Fibroblast of pulmonary artery (primary cell): Measurements from ENCODE around the gene EPHA2.

Source experiments
- DNase-seq: peaks from one replicate; pipeline ENCODE4 v3.0.0-alpha.2; 2010; ENCODE audit warnings: low read depth
- H3K4me3 ChIP-seq: replicated peaks from 2 replicates; pipeline ENCODE4 v1.5.1; 2011; ENCODE audit warnings: low read depth, mild to moderate bottlenecking, control low read depth, low read length, moderate library complexity
- TF ChIP-seq, protein P1 (sequence below): IDR thresholded peaks from 2 replicates; pipeline ENCODE4 v1.5.1; 2011; ENCODE audit warnings: mild to moderate bottlenecking, control low read depth, low read length, inconsistent platforms; ENCODE audit errors: missing control alignments

The EPHA2 gene

DNA sequence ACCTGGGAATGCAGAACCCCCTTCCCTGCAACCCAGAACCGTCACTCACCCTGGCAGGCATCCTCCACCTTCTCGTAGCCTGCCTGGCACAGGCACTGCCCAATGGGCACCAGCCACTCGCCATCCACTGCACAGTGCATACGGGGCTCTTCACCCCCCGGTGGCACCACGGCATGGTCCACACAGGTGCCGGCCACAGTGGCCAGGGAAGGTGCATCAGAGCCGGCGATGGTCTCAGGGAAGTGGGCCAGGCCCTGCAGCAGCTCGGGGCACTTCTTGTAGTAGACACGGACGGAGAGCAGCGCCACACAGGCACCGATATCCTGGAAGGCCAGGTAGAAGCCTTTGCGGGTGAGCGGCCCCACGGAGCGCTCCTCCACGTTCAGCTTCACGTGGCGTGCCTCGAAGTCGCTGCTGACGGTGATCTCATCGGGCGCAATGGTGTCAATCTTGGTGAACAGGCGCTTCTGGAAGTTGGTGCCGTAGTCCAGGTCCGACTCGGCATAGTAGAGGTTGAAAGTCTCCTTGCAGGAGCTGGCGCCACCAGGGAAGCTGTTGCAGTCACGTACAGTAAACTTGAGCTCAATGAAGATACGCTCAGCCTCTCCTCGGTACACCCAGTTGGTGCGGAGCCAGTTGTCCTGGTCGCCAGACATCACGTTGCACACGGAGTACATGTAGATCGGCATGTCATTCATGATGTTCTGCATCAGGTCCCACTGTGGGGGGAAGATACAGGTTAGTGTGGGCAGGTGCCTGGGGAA lies 7.4 kb downstream of the EPHA2 start:
- DNase-seq: no peak
- H3K4me3 ChIP-seq: no peak overlapping the region
- TF ChIP-seq, protein P1, sequence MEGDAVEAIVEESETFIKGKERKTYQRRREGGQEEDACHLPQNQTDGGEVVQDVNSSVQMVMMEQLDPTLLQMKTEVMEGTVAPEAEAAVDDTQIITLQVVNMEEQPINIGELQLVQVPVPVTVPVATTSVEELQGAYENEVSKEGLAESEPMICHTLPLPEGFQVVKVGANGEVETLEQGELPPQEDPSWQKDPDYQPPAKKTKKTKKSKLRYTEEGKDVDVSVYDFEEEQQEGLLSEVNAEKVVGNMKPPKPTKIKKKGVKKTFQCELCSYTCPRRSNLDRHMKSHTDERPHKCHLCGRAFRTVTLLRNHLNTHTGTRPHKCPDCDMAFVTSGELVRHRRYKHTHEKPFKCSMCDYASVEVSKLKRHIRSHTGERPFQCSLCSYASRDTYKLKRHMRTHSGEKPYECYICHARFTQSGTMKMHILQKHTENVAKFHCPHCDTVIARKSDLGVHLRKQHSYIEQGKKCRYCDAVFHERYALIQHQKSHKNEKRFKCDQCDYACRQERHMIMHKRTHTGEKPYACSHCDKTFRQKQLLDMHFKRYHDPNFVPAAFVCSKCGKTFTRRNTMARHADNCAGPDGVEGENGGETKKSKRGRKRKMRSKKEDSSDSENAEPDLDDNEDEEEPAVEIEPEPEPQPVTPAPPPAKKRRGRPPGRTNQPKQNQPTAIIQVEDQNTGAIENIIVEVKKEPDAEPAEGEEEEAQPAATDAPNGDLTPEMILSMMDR: no peak

DNA sequence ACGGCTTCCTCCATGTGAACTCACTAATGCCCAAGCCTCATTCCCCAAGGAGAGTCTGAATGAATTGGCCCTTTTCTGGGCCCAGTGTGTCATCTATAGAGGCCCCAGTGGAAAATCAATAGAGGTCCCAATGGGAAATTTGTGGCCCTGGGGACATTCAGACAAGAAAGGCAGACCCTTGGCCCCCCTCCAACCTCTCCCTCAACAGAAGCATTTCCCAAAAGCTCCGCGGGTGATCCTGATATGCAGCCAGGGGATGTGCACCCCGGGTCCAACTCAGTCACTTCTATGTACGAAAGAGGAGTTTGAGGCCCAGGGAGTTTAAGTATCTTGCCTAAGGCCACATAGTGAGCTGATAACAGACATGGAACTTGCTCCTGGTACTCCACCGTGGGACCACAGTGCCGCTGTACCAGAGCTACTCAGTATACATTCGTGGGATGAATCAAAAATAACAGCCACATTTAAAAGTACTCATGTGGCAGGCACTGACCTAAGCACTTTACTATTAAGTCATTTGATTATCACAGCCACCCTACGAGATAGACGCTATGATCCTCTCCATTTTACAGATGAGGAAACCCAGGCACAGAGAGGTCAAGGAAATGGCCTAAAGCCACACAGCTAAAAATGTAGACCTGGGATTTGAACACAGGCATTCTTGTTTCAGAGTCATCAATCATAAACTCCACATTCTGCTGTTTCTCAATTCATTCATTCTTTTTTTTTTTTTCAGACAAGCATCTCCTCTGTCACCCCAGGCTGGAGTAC lies 8.5 kb downstream of the EPHA2 start:
- DNase-seq: no peak
- TF ChIP-seq, protein P1: no peak
- H3K4me3 ChIP-seq: no peak overlapping the region

DNA sequence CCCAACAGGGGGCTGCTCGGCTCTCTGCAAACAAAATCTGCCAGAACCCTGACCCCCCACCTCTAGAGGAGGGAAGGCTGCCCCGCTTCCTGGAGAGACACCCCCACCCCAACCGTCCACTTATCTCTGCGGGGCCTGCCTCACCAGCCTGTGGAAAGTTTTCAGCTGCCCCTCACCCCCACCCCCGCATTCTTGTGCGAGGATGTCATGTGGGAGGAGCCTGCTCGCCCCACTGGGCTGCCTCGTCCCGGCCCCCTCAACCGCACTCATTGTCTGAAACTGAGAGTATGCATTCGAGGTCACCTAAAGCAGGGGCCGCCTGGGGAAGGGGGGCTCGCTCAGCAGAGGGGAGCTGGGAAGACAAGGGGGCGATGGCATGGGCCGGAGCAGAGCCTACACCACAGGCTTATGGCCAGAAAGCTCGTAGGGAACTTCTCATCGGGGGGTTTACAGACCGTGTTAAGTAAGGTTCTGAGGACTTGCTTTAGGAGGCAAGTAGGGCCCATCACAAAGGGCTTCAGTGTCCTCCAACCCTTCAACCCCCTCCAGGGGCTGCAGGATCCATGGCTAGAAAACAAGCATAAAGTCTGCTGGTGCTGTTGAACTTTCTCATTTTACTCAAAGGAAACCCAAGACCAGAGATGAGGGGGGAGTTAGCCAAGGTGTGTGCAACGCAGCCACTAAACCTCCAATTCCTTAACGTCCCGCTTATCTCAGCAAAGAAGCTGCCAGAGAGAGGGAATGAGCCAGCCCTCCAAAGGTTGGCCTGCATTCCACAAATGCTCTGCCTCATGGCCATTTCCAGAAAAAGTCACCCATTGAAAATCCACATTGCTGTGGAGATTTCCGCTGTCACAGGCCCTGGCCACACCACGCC lies 9.4 kb downstream of the EPHA2 start:
- H3K4me3 ChIP-seq: peak overlapping the region; percentile 38
- DNase-seq: peak; percentile 91
- TF ChIP-seq, protein P1: no peak

DNA sequence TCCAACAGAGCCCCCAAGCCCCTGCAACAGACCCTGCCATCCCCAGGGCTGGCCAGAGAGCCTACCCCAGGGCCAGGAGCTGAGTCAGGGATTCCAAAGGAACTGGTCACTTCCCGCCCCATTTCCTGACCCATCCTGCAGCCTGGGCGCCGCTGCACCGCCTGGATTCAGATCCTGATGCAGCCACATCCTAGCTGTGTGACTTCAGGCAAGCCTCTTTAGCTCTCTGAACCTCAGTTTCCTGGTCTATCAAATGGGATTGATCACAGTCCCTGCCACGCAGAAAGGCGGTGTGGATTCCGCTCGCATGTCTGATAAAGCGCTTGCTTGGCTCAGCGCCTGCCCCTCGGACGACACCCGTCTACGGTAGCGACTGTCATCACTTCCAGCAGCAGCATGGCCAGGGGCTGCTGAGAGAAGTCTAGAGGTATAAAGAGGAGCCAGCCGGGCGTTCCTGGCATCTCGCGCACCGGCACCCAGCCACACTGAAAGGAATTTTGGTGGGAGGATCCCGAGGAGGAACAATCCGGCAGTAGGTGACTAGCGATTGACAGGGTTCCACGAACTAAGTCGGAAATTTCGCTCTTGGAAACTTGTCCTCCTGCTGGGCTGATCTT lies 10.1 kb downstream of the EPHA2 start:
- peak; percentile 92 for DNase-seq

DNA sequence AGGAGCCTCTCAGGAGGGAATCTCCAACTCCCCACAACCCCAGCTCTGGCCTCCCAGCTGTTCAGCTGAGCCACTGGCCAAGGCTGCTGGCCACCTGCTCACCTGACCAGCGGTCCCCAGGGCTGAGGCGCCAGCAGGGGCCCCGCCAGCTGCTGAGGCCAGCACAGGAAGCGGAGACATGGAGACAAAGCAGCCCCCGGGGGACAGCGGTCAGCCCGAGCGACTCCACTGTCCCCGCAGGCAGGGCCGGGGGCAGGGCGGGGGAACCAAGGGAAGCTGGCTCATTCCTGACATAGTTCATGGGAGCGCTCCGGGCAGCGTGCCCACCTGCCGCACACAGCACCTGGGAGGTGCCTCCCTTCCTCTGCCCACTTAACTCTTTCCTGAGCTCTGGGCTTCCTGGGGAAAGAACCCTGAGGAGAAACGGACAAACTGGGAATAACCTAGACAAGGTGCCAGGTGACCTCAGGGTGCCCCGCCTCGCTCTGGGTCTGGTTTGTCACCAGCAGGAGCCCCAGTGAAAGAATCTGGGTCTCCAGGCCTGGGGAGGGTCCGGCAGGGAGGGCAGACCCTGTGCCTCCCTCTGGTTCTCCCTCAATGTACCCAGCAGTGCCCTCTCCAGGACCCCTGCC lies 10.7 kb downstream of the EPHA2 start:
- H3K4me3 ChIP-seq: peak overlapping the region; percentile 38
- peak; percentile 59 for DNase-seq
- TF ChIP-seq, protein P1: no peak

More for the DNA sequence above, 10.1 kb downstream of the EPHA2 start:
- TF ChIP-seq, protein P1: no peak
- peak overlapping the region; percentile 38 for H3K4me3 ChIP-seq
